ENCODE results near the gene CLASRP.

GRCh38 chr19:45010306-45010705 lies 28.5 kb upstream of the CLASRP start:
- TF ChIP-seq CTCF (conservative IDR thresholded peaks at IDR 0.05 in 1 of 2, IDR thresholded peaks at IDR 0.05 in 1 of 2; ENCODE audit: low read depth in 1 of 2, low read length in 2 of 2) (no peak), EZH2 (IDR thresholded peaks at IDR 0.05; ENCODE audit: low read length, missing control alignments) (no peak)
